HEK293 (cell line): ENCODE data around the gene SLC6A17.

Experiments used
- GLIS1 ChIP-seq: fragments of 450-650 bp; formaldehyde crosslinking; IDR thresholded peaks from 2 replicates; pipeline ENCODE4 v1.5.1; 2016; ENCODE audit warnings: missing biosample characterization, missing genetic modification characterization
- OVOL3 ChIP-seq: fragments of 450-650 bp; formaldehyde crosslinking; IDR thresholded peaks from 2 replicates; pipeline ENCODE4 v1.5.1; 2016; ENCODE audit warnings: missing biosample characterization, missing genetic modification characterization
- SCRT1 ChIP-seq: fragments of 450-650 bp; formaldehyde crosslinking; IDR thresholded peaks from 2 replicates; pipeline ENCODE4 v1.5.1; 2016; ENCODE audit warnings: missing biosample characterization, missing genetic modification characterization, borderline replicate concordance
- SP3 ChIP-seq: fragments of 450-650 bp; formaldehyde crosslinking; IDR thresholded peaks from 2 replicates; pipeline ENCODE4 v1.5.1; 2016; ENCODE audit warnings: missing biosample characterization, missing genetic modification characterization
- WT1 ChIP-seq: fragments of 450-650 bp; formaldehyde crosslinking; IDR thresholded peaks from 2 replicates; pipeline ENCODE4 v1.5.1; 2016; ENCODE audit warnings: missing biosample characterization, missing genetic modification characterization
- YY1 ChIP-seq: fragments of 450-650 bp; formaldehyde crosslinking; IDR thresholded peaks from 2 replicates; pipeline ENCODE4 v1.5.1; 2018; ENCODE audit warnings: missing biosample characterization, missing genetic modification characterization
- ZBTB17 ChIP-seq: fragments of 450-650 bp; formaldehyde crosslinking; IDR thresholded peaks from 2 replicates; pipeline ENCODE4 v1.5.1; 2016; ENCODE audit warnings: missing biosample characterization, missing genetic modification characterization
- ZBTB21 ChIP-seq: fragments of 450-650 bp; formaldehyde crosslinking; IDR thresholded peaks from 2 replicates; pipeline ENCODE4 v1.5.1; 2017; ENCODE audit warnings: missing biosample characterization, missing genetic modification characterization
- ZFHX2 ChIP-seq: fragments of 450-650 bp; formaldehyde crosslinking; conservative IDR thresholded peaks from 2 replicates; pipeline ENCODE4 v1.5.1; 2016; ENCODE audit warnings: missing biosample characterization, missing genetic modification characterization
- ZNF121 ChIP-seq: fragments of 450-650 bp; formaldehyde crosslinking; IDR thresholded peaks from 2 replicates; pipeline ENCODE4 v1.5.1; 2016; ENCODE audit warnings: missing biosample characterization, missing genetic modification characterization
- ZNF335 ChIP-seq: fragments of 450-650 bp; formaldehyde crosslinking; conservative IDR thresholded peaks from 2 replicates; pipeline ENCODE4 v1.5.1; 2016; ENCODE audit warnings: missing biosample characterization, missing genetic modification characterization
- ZNF366 ChIP-seq: fragments of 450-650 bp; formaldehyde crosslinking; conservative IDR thresholded peaks from 2 replicates; pipeline ENCODE4 v1.5.1; 2016; ENCODE audit warnings: missing biosample characterization, missing genetic modification characterization
- ZNF629 ChIP-seq: fragments of 450-650 bp; formaldehyde crosslinking; IDR thresholded peaks from 2 replicates; pipeline ENCODE4 v1.5.1; 2017; ENCODE audit warnings: missing biosample characterization, missing genetic modification characterization
- ZNF660 ChIP-seq: fragments of 450-650 bp; IDR thresholded peaks from 2 replicates; pipeline ENCODE4 v1.5.1; 2018; ENCODE audit warnings: missing biosample characterization, mild to moderate bottlenecking, missing genetic modification characterization
- ZNF830 ChIP-seq: fragments of 450-650 bp; IDR thresholded peaks from 2 replicates; pipeline ENCODE4 v1.5.0; 2018; ENCODE audit warnings: missing biosample characterization, missing genetic modification characterization, low read depth, mild to moderate bottlenecking, moderate library complexity
- TF ChIP-seq, protein P1 (sequence below): fragments of 450-650 bp; formaldehyde crosslinking; IDR thresholded peaks from 2 replicates; pipeline ENCODE4 v1.5.1; 2017; ENCODE audit warnings: missing biosample characterization, missing genetic modification characterization
- TF ChIP-seq, protein P2 (sequence below): fragments of 450-650 bp; formaldehyde crosslinking; optimal IDR thresholded peaks from 2 replicates; pipeline ENCODE3; 2016; ENCODE audit warnings: missing biosample characterization, mild to moderate bottlenecking, missing genetic modification characterization
- TF ChIP-seq, protein P3 (sequence below): fragments of 450-650 bp; IDR thresholded peaks from 2 replicates; pipeline ENCODE4 v1.5.1; 2018; ENCODE audit warnings: missing biosample characterization, missing genetic modification characterization
- TF ChIP-seq, protein P4 (sequence below): fragments of 450-650 bp; formaldehyde crosslinking; IDR thresholded peaks from 2 replicates; pipeline ENCODE4 v1.5.1; 2016; ENCODE audit warnings: missing biosample characterization, missing genetic modification characterization
- TF ChIP-seq, protein P5 (sequence below): fragments of 450-650 bp; formaldehyde crosslinking; IDR thresholded peaks from 2 replicates; pipeline ENCODE4 v1.5.1; 2016; ENCODE audit warnings: missing biosample characterization, missing genetic modification characterization
- TF ChIP-seq, protein P6 (sequence below): fragments of 450-650 bp; formaldehyde crosslinking; IDR thresholded peaks from 2 replicates; pipeline ENCODE4 v1.5.1; 2016; ENCODE audit warnings: missing biosample characterization, missing genetic modification characterization
- TF ChIP-seq, protein P7 (sequence below): fragments of 450-650 bp; formaldehyde crosslinking; IDR thresholded peaks from 2 replicates; pipeline ENCODE4 v1.5.1; 2017; ENCODE audit warnings: missing biosample characterization, missing genetic modification characterization
- TF ChIP-seq, protein P8 (sequence below): fragments of 450-650 bp; formaldehyde crosslinking; IDR thresholded peaks from 2 replicates; pipeline ENCODE4 v1.5.1; 2016; ENCODE audit warnings: missing biosample characterization, missing genetic modification characterization

The SLC6A17 gene

DNA sequence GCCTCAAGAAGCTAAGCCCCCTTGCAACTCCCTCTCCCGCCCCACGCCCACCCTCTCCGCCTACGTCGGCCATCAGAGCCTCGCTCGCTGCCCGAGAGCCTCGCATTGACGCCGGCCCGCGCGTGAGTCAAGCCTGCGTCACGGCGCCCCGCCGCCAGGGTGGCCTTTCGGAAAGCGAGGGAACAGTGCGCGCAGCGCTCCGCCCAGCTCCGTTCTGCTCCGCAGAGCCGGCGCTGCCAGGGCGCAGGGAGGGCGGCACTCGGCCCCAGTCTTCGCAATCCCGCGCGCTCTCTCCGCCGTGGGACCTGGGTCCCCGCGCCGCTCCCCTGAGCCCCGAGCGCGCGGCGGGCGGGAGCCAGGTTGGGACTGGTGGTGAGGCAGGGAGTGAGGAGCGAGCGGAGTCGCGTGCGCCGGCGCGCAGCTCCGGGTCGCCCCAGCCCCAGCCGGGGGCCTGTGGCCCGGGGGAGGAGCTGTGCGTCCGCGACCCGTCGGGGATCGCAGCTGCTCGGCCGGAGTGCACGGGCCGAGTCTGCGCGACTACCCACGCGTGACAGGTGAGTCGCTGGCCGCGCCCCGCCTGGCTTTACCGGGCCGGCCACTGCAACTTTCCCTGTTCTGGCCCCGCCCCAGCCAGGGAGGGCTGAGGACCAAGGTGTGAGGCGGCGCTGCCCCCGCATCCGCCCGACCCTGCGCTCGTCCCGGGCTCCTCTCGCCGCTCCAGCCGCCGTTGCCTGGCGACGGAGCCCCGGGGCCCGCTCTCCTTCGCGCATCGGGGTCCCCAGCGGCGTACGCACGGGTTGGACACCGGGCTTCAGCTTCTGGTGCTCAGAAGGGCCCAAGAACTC, at the start of gene SLC6A17 (continued):
- TF ChIP-seq ZNF660 (peak; percentile 82), ZNF366 (tag by site-specific recombination) (0 out of 2 replicates have a peak, but pooled peaks have one; percentile 8), WT1 (no peak), ZBTB17 (tag by site-specific recombination) (peak; percentile 89), ZNF121 (tag by site-specific recombination) (0 out of 2 replicates have a peak, but pooled peaks have one; percentile 19), SCRT1 (tag by site-specific recombination) (no peak), ZNF830 (no peak), SP3 (tag by site-specific recombination) (peak; percentile 60), OVOL3 (tag by site-specific recombination) (no peak), GLIS1 (peak; percentile 28), ZFHX2 (tag by site-specific recombination) (peak; percentile 91), ZNF629 (tag by site-specific recombination) (peak; percentile 87), ZNF335 (tag by site-specific recombination) (peak; percentile 60), ZBTB21 (tag by site-specific recombination) (peak; percentile 35; the same call in 1 of the 2 replicates), YY1 (0 out of 2 replicates have a peak, but pooled peaks have one; percentile 19)
- TF ChIP-seq, protein P1, sequence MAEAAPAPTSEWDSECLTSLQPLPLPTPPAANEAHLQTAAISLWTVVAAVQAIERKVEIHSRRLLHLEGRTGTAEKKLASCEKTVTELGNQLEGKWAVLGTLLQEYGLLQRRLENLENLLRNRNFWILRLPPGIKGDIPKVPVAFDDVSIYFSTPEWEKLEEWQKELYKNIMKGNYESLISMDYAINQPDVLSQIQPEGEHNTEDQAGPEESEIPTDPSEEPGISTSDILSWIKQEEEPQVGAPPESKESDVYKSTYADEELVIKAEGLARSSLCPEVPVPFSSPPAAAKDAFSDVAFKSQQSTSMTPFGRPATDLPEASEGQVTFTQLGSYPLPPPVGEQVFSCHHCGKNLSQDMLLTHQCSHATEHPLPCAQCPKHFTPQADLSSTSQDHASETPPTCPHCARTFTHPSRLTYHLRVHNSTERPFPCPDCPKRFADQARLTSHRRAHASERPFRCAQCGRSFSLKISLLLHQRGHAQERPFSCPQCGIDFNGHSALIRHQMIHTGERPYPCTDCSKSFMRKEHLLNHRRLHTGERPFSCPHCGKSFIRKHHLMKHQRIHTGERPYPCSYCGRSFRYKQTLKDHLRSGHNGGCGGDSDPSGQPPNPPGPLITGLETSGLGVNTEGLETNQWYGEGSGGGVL (tag by site-specific recombination): peak; percentile 45; the same call in 1 of the 2 replicates
- TF ChIP-seq, protein P2, sequence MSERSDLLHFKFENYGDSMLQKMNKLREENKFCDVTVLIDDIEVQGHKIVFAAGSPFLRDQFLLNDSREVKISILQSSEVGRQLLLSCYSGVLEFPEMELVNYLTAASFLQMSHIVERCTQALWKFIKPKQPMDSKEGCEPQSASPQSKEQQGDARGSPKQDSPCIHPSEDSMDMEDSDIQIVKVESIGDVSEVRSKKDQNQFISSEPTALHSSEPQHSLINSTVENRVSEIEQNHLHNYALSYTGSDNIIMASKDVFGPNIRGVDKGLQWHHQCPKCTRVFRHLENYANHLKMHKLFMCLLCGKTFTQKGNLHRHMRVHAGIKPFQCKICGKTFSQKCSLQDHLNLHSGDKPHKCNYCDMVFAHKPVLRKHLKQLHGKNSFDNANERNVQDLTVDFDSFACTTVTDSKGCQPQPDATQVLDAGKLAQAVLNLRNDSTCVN: peak; percentile 96
- TF ChIP-seq, protein P3, sequence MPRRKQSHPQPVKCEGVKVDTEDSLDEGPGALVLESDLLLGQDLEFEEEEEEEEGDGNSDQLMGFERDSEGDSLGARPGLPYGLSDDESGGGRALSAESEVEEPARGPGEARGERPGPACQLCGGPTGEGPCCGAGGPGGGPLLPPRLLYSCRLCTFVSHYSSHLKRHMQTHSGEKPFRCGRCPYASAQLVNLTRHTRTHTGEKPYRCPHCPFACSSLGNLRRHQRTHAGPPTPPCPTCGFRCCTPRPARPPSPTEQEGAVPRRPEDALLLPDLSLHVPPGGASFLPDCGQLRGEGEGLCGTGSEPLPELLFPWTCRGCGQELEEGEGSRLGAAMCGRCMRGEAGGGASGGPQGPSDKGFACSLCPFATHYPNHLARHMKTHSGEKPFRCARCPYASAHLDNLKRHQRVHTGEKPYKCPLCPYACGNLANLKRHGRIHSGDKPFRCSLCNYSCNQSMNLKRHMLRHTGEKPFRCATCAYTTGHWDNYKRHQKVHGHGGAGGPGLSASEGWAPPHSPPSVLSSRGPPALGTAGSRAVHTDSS (tag by site-specific recombination): no peak
- TF ChIP-seq, protein P4, sequence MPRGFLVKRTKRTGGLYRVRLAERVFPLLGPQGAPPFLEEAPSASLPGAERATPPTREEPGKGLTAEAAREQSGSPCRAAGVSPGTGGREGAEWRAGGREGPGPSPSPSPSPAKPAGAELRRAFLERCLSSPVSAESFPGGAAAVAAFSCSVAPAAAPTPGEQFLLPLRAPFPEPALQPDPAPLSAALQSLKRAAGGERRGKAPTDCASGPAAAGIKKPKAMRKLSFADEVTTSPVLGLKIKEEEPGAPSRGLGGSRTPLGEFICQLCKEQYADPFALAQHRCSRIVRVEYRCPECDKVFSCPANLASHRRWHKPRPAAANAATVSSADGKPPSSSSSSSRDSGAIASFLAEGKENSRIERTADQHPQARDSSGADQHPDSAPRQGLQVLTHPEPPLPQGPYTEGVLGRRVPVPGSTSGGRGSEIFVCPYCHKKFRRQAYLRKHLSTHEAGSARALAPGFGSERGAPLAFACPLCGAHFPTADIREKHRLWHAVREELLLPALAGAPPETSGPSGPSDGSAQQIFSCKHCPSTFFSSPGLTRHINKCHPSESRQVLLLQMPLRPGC: peak; percentile 52; the same call in 1 of the 2 replicates
- TF ChIP-seq, protein P5, sequence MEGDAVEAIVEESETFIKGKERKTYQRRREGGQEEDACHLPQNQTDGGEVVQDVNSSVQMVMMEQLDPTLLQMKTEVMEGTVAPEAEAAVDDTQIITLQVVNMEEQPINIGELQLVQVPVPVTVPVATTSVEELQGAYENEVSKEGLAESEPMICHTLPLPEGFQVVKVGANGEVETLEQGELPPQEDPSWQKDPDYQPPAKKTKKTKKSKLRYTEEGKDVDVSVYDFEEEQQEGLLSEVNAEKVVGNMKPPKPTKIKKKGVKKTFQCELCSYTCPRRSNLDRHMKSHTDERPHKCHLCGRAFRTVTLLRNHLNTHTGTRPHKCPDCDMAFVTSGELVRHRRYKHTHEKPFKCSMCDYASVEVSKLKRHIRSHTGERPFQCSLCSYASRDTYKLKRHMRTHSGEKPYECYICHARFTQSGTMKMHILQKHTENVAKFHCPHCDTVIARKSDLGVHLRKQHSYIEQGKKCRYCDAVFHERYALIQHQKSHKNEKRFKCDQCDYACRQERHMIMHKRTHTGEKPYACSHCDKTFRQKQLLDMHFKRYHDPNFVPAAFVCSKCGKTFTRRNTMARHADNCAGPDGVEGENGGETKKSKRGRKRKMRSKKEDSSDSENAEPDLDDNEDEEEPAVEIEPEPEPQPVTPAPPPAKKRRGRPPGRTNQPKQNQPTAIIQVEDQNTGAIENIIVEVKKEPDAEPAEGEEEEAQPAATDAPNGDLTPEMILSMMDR (tag by site-specific recombination): peak; percentile 65
- TF ChIP-seq, protein P6, sequence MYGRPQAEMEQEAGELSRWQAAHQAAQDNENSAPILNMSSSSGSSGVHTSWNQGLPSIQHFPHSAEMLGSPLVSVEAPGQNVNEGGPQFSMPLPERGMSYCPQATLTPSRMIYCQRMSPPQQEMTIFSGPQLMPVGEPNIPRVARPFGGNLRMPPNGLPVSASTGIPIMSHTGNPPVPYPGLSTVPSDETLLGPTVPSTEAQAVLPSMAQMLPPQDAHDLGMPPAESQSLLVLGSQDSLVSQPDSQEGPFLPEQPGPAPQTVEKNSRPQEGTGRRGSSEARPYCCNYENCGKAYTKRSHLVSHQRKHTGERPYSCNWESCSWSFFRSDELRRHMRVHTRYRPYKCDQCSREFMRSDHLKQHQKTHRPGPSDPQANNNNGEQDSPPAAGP (tag by site-specific recombination): peak; percentile 69
- TF ChIP-seq, protein P7, sequence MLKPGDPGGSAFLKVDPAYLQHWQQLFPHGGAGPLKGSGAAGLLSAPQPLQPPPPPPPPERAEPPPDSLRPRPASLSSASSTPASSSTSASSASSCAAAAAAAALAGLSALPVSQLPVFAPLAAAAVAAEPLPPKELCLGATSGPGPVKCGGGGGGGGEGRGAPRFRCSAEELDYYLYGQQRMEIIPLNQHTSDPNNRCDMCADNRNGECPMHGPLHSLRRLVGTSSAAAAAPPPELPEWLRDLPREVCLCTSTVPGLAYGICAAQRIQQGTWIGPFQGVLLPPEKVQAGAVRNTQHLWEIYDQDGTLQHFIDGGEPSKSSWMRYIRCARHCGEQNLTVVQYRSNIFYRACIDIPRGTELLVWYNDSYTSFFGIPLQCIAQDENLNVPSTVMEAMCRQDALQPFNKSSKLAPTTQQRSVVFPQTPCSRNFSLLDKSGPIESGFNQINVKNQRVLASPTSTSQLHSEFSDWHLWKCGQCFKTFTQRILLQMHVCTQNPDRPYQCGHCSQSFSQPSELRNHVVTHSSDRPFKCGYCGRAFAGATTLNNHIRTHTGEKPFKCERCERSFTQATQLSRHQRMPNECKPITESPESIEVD (tag by site-specific recombination): no peak
- TF ChIP-seq, protein P8, sequence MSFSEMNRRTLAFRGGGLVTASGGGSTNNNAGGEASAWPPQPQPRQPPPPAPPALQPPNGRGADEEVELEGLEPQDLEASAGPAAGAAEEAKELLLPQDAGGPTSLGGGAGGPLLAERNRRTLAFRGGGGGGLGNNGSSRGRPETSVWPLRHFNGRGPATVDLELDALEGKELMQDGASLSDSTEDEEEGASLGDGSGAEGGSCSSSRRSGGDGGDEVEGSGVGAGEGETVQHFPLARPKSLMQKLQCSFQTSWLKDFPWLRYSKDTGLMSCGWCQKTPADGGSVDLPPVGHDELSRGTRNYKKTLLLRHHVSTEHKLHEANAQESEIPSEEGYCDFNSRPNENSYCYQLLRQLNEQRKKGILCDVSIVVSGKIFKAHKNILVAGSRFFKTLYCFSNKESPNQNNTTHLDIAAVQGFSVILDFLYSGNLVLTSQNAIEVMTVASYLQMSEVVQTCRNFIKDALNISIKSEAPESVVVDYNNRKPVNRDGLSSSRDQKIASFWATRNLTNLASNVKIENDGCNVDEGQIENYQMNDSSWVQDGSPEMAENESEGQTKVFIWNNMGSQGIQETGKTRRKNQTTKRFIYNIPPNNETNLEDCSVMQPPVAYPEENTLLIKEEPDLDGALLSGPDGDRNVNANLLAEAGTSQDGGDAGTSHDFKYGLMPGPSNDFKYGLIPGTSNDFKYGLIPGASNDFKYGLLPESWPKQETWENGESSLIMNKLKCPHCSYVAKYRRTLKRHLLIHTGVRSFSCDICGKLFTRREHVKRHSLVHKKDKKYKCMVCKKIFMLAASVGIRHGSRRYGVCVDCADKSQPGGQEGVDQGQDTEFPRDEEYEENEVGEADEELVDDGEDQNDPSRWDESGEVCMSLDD (tag by site-specific recombination): peak; percentile 44; the same call in 1 of the 2 replicates
